Kasumi-1 (cell line): Measurements from ENCODE around the gene RFPL4A.
A peak's percentile ranks its signal among the peaks of the same experiment; 100 is the strongest.

Experiments used
- DNase-seq, 2 experiments: peaks; one replicate each; lab custom pipeline; 2025; lab: John Stamatoyannopoulos, UW

RFPL4A gene

GRCh38 chr19:55809381-55810058 is 50.6 kb downstream of the RFPL4A start:
- peak; percentile 57 to 58 for DNase-seq

GRCh38 chr19:55811340-55811739 is 52.4 kb downstream of the RFPL4A start:
- no peak for DNase-seq

DNA sequence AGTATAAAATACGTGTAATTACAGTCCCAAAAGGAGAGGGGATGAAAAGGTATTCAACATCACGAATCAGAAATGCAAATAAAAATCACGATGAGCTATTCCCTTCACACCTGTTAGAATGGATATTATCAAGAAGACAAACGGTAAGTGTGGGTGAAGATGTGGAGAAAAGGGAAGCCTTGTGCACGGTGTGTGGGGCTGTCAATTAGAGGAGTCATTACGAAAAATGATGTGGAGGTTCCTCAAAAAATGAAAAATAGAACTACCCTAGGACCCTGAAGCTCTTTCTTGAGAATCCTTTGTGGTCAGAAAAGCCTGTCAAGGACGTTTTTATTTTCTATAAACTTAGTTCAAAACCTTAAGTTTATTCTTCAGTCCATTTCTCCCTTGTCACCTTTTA is 53.6 kb downstream of the RFPL4A start:
- no peak for DNase-seq
